HuH-7 (cell line): Measurements from ENCODE around the gene SNRNP70.
"Not testable (repeated sequence)": the region's sequence is repeated elsewhere in the genome, so short reads cannot be mapped to it uniquely, and the experiment has no call there.

Source experiments
- DNase-seq: peaks from one replicate; pipeline ENCODE4 v3.0.0; 2011; ENCODE audit warnings: low spot score

SNRNP70 gene

GRCh38 chr19:49064768-49065611, 20.3 kb upstream of the SNRNP70 start, which contains the start of gene NTF4:
NTF4 (minus strand) TSS chr19:49064818; CDS start chr19:49061997, 2,821 bp downstream.
- DNase-seq, result peak; percentile 79

DNA sequence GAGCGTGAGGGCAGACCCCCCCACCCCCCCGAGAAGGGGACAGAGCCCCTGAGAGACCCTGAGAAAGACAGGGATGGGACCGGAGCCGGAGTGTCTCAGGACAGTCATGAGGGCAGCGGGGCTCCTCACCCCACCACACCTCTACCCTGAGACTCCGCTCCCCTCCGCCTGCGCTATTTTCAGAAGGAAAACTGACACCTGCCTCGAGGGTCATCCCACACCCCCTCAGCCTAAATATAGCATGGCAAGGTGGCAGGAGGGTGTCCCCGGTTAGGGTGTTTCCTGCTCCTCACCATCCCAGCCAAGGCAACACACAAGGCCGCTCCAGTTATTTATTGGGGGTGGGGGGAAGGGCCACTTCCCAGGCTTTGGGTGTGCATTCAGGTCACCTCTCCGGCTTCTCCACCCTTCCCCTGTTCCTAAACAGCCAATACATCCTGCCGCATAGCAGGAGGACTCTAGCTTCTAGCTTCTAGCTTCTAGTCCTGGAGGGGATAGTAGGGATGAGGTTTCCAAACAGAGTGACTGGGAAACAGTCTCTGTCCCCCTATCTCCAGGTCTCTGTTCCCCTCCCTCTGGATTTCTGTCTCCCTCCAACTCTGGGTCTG, 19.2 kb upstream of the SNRNP70 start:
- DNase-seq, result no peak

DNA sequence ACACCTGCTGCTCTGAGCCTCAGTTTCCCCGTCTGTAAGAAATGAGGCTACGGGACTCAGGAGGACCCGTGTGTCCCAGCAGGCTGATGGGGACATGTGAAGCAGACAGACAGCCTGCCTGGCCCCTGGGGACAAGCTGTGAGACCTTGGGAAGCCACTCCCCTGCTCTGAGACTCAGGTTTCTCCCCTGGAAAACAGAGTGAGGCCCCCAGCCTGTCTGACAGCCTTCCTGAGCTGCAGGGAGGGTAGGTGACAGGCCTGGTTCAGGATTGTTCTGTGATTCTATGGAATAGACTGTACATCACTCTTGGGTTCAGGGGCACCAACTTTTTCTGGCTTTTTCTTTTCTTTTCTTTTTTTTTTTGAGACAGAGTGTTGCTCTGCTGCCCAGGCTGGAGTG, 17.7 kb upstream of the SNRNP70 start:
- DNase-seq, result peak; percentile 55

DNA sequence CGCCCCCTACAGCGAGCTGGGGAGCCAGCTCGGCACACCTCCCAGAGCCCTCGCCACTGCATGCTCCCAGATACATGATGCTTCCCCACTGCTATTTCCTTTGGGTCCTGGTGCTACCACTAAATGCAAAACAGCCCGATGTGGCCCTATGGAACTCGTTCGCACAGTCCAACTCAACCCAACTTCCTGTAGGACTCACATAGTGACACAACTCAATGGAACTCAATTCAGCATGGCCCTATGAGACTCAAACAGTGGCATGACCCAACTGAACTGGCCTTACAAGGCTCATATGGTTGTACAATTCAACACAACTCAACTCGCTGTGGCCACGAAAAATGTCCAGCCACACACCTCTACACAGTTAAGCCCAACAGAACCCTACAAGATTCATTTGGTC, 16.2 kb upstream of the SNRNP70 start:
- DNase-seq, result no peak

DNA sequence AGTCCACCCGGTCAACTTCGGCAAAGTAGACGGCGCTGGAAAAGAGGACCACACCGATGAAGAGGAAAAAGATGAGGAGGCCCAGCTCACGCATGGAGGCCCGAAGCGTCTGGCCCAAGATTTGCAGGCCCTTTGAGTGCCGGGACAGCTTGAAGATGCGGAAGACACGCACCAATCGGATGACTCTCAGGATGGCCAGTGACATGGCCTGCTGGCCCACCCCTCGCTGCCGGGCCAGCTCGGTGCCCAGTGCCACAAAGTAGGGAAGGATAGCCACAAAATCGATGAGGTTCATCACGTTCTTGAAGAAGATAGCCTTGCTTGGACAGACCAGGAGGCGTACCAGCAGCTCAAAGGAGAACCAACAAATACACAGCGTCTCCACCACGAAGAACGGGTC, 14.8 kb upstream of the SNRNP70 start:
- DNase-seq, result no peak

- no peak for DNase-seq
These were observed 13.2 kb upstream of the SNRNP70 start for GRCh38 chr19:49071860-49072547.

DNA sequence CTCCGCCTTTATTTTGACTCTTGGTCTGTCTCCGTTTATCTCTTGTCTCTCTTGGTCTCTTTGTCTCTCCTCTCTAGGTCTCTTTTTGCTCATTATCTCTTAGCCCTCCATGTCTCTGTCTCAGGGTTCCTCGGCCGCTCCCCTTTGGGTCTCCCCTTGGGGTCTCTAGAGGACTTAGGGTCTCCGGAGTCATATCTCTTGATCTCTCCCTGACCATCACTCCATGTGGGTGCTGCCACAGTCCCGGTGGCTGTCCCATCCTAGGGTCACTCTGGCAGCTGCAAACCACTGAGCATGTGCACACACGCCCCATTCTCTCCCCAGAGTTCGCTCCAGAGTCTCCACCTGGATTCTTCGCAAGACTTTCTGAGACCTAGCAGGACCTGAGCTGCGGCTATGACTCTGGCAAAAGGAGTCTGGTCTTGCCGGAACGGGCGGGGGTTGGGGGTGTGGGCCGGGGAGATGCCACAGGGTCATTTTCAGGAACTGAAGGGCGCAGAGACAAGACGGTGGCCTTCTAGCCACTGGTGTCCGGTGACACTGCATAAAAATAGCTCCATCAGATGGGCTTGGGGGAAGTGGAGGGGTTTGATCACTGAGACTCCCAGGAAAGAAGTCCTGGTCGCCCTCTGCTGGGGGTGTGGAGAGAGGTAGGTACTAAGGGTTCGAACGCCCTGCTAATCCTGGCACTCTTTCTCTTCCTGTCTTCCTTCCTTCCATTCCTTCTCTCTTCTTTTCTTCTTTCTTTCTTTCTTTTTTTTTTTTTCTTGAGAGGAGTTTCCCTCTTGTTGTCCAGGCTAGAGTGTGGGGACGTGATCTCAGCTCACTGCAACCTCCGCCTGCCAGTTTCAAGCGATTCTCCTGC, 11.5 kb upstream of the SNRNP70 start:
- DNase-seq, result peak; percentile 84

GRCh38 chr19:49074869-49075268, 10.4 kb upstream of the SNRNP70 start:
- not testable (repeated sequence) for DNase-seq

DNA sequence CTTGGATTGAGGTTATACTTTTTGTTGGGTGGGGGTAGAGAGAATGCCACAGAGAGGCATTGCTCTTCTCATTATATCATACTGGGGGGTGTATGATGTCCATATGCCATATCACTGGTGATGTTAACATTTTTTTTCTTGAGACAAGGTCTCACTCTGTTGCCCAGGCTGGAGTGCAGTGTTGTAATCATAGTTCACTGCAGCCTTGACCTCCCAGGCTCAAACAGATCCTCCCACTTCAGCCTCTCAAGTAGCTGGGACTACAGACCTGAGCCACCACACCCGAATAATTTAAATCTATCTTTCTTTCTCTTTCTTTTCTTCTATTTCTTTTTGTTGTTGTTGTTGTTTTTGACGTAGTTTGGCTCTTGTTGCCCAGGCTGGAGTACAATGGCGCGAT, 4.9 kb upstream of the SNRNP70 start:
- DNase-seq, result no peak

DNA sequence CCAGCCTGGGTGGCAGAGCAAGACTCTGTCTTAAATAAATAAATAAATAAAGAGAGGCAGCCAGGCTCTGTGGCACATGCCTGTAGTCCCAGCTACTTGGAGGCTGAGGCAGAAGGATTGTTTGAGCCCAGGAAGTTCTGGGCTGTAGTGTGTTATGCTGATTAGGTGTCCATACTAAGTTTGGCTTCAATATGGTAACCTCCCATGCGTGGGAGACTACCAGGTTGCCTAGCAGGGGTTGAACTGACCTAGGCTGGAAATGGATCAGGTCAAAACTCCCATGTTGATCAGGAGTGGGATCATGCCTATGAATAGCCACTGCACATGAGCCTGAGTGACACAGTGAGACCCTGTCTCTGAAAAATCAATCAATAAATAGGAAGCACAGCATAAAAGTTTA, 4.0 kb upstream of the SNRNP70 start:
- no peak for DNase-seq

DNA sequence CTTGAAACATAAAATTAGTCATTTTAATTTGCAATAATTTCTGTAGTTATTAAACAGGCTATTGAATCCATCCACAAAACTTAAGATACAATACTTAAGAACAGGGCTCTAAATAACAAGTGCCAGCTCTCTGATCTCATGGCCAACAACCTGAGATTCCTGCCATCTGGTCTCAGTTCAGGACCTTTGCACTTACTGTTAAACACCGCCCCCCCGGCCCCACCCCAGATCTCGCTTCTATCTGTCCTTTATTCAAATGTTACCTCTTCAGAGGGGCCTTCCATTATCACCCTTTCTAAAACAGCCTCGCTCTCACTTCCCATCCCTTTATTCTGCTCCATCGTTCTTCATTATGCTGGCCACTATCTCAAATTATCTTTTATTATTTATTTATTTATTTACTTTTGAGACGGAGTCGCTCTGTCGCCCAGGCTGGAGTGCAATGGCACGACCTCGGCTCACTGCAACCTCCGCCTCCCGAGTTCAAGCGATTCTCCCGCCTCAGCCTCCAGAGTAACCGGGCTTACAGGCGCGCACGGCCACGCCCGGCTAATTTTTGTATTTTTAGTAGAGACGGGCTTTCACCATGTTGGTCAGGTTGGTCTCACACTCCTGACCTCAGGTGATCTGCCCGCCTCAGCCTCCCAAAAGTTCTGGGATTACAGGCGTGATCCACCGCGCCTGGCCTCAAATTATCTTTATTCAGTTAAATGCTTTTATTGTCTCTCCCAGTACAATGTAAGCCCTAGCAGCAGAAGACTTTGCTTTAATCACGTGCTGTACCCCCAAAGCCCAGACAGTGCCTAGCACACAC, 838 bp upstream of the SNRNP70 start:
- no peak for DNase-seq

DNA sequence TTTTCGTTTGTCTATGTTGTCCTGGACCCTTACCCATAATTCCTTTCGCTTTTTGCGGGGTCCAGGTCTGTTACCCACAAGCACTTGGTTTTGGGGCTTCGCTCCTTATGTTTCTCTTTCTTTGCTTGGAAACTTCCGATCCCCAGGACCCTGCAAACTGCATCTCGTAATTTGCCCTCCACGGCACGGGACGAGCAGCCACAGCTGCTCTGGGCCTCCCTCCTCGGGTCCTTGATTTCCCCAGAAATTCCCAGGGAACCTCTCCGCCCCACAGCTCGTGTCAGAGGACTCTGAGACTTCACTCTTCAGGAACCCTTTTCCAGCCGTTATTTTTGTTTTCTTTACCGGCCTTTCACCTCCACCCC, 599 bp downstream of the SNRNP70 start:
- DNase-seq, result no peak

DNA sequence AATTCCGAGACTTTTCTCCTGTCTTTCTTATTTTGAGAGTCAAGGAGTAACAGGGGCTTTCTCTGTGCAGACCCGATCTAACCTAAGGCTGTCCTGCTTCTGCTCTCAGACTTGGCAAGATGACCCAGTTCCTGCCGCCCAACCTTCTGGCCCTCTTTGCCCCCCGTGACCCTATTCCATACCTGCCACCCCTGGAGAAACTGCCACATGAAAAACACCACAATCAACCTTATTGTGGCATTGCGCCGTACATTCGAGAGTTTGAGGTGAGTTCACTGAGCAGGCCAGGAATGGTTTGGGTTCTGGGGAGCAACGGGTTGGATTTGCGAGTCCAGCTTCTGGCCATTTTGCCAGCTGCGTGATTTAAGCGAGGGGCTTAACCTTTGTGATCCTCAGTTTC, 1.0 kb downstream of the SNRNP70 start:
- no peak for DNase-seq

DNA sequence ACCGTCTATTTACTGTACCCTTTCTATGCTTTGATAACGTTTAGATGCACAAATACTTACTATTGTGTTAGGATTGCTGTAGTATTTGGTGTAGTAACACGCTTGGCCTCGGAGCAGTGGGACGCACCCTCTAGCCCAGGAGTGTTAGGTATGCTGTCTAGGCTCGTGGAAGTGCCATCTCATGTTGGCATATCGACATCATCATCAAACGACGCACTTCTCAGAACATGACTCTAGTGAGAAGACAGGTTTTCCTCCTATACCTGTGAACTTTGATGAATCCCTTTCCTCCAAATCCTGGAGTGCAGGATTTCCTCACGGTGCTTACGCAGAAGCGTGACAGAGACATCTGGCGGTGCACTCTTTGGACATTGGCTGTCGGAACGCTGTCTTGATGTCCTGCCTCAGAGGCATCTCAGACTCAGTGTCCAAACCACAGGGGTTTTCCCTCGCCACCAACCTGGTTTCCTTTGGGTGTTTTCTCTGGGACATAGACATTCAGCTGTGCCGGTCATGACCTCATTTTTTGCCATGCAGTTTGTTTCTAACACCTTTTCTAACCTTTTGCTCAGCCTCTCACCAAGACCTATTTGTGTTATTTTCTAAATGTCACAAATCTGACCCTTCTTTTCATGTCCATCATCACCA, 6.3 kb downstream of the SNRNP70 start:
- no peak for DNase-seq

- DNase-seq, result no peak
These were observed 7.4 kb downstream of the SNRNP70 start for GRCh38 chr19:49092686-49093085.

DNA sequence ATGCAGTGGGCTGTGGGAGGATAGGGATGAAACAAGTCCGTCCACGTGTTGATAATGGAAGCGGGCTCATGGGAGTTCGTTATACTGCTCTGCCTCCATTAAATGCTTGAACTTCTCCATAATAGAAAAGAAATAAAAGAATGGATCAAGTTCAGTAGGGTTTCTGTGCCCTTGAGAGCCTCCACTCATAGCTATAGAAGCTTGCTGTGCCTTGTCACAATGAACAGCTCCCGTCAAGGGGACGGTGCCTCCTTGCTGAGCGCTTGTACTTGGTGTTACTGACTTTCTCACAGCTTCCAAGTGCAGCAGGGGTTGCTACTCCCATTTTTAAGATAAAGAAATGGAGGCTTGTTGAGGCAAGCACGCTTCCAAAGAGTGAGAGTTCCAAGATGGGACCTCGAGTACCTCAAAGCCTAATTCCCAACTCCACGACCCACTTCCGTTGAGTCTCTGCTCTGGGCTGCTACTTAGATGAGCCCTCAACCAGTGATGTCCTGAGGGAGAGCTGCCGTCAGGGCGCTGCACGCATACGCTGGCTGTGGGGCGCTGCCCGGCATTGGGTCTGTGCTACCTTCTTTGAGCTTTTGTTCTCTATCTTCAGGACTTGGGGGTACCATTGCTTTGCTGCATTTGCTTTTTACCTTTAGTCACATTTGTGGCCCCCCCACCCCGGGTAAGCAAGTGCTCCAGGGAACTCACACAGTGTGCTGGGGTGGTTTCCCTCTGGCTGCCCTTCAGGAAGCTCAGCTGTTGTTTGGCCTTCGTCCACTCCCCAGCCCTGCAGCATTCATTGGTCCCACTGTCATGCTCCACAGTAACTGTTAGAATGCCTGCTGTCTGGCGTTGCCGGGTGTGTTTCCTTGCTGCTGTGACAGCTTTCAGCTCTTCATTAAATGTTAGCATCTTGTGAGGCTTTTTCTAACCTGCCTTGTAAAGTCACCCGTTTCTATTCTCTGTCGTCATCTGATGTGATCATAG, 9.5 kb downstream of the SNRNP70 start:
- DNase-seq, result no peak

DNA sequence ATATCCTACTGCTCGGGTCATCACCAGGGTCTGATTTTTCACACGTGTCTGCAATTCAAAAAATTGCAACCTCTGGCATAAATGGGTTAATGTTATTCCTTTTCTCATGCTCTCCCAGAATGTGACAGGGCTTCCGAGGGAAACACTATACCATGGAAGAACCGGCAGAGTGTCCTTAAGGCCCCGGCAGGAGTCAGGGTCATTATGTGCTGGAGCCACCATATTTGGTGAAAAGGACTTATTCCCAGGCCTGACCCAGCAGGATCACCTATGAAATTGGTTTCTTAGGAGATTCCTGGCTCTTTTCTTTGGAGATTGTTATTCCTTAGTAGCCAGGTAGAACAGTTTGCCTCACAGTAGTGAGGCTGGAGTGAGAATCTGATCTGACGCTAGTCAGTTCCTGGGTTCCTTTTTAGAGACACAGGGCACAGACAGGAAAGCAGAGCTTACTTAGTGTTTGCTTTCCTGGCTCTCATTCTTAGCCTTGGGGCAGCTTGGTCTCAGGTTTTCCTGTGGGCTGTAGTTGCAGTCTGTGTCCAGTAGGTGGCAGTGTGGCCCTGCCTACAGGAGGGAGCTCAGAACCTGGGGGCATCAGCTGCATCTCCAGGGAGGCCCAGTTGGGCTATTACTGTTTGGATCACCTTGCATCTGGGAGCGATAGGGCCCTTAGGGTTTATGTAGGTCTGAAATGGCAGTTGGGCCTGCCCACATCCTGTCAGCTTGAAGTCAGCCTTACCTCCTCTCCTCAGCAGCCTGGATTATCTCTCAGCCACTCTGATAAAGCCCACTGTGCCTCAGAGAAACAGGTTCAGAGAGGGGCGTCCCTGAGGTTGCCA, 12.4 kb downstream of the SNRNP70 start:
- DNase-seq, result peak; percentile 89

GRCh38 chr19:49098795-49099194, 13.5 kb downstream of the SNRNP70 start:
- no peak for DNase-seq

- DNase-seq, result no peak
These were observed 15.9 kb downstream of the SNRNP70 start for GRCh38 chr19:49101160-49101559.
